IMR-90 (cell line): ENCODE results near the gene TIE1.

Source experiments
- BHLHE40 ChIP-seq: fragments of 150-350 bp; IDR thresholded peaks from 2 replicates; pipeline ENCODE4 v1.6.1; 2016; ENCODE audit warnings: mild to moderate bottlenecking, low read depth, low read length
- CTCF ChIP-seq: conservative IDR thresholded peaks from 2 replicates; pipeline ENCODE4 v1.5.1; 2012; ENCODE audit warnings: mild to moderate bottlenecking, low read depth, low read length, improper control_type of control experiment
- FOS ChIP-seq: fragments of 150-350 bp; IDR thresholded peaks from 2 replicates; pipeline ENCODE4 v1.6.1; 2016; ENCODE audit warnings: low read depth, low read length
- MXI1 ChIP-seq: IDR thresholded peaks from 2 replicates; pipeline ENCODE4 v1.6.1; 2012; ENCODE audit warnings: low read depth, mild to moderate bottlenecking, low read length, moderate library complexity, borderline replicate concordance
- POLR2A ChIP-seq: IDR thresholded peaks from 2 replicates; pipeline ENCODE4 v1.6.1; 2012; ENCODE audit warnings: mild to moderate bottlenecking, low read depth, low read length
- RFX5 ChIP-seq: IDR thresholded peaks from 2 replicates; pipeline ENCODE4 v1.8.0; 2012; ENCODE audit warnings: low read depth, mild to moderate bottlenecking, low read length, moderate library complexity

- TF ChIP-seq CTCF (no peak), FOS (no peak), BHLHE40 (no peak), POLR2A (no peak), RFX5 (no peak), MXI1 (no peak)
Measured at GRCh38 chr1:43292679-43293078, 8.1 kb upstream of the TIE1 start.
